ELR (cell line): ENCODE results near the gene NCF4.
A peak's percentile ranks its signal among the peaks of the same experiment; 100 is the strongest.

Experiments used
- DNase-seq: peaks from one replicate; pipeline ENCODE4 v3.0.0-alpha.2; 2015; ENCODE audit warnings: low read depth

Gene NCF4

GRCh38 chr22:36838119-36839030, 22.4 kb upstream of the NCF4 start:
- DNase-seq, result no peak

- DNase-seq, result peak; percentile 83
Measured at GRCh38 chr22:36839356-36840073, 21.3 kb upstream of the NCF4 start.

- no peak for DNase-seq
Measured at GRCh38 chr22:36840106-36840505, 20.7 kb upstream of the NCF4 start.

- no peak for DNase-seq
Measured at GRCh38 chr22:36846271-36846670, 14.5 kb upstream of the NCF4 start.

- no peak for DNase-seq
Measured at GRCh38 chr22:36846949-36847348, 13.9 kb upstream of the NCF4 start.

- DNase-seq, result no peak
Measured at GRCh38 chr22:36850056-36850455, 10.8 kb upstream of the NCF4 start.

GRCh38 chr22:36850682-36851081, 10.1 kb upstream of the NCF4 start:
- DNase-seq, result no peak

GRCh38 chr22:36852056-36852973, 8.5 kb upstream of the NCF4 start:
- DNase-seq, result no peak

- DNase-seq, result peak; percentile 71
Measured at GRCh38 chr22:36853407-36854099, 7.3 kb upstream of the NCF4 start.

- no peak for DNase-seq
Measured at GRCh38 chr22:36855478-36855877, 5.3 kb upstream of the NCF4 start.

- DNase-seq, result peak; percentile 86
Measured at GRCh38 chr22:36856121-36856791, 4.5 kb upstream of the NCF4 start.

- no peak for DNase-seq
Measured at GRCh38 chr22:36856792-36857135, 4.0 kb upstream of the NCF4 start.

- DNase-seq, result no peak
Measured at GRCh38 chr22:36858156-36858555, 2.6 kb upstream of the NCF4 start.

GRCh38 chr22:36858966-36859365, 1.8 kb upstream of the NCF4 start:
- DNase-seq, result no peak

GRCh38 chr22:36860017-36860416, 789 bp upstream of the NCF4 start:
- no peak for DNase-seq

GRCh38 chr22:36860438-36860820, 377 bp upstream of the NCF4 start:
- no peak for DNase-seq

- no peak for DNase-seq
Measured at GRCh38 chr22:36862251-36863242, 1.7 kb downstream of the NCF4 start.

GRCh38 chr22:36863281-36863680, 2.5 kb downstream of the NCF4 start:
- no peak for DNase-seq

GRCh38 chr22:36863979-36864378, 3.2 kb downstream of the NCF4 start:
- no peak for DNase-seq
